ENCODE results near the gene FAM168A.

DNA sequence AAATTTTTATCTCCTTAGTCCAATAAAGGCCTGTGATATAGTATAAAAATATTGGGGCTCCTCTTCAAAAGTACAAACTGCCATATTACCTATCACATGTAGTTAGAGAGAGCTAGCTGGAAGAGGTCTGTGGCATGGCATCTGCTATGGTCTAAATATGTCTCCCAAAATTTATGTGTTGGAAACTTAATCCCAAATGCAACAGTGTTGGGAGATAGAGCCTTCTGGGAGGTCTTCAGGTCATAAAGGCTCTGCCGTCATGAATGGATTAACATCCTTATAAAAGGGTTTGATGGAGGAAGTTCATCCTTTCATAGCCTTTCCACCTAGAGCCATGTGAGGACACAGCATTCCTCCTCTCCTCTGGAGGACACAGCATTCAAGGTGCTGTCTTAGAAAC lies 116.3 kb downstream of the FAM168A start:
- TF ChIP-seq, protein P1, sequence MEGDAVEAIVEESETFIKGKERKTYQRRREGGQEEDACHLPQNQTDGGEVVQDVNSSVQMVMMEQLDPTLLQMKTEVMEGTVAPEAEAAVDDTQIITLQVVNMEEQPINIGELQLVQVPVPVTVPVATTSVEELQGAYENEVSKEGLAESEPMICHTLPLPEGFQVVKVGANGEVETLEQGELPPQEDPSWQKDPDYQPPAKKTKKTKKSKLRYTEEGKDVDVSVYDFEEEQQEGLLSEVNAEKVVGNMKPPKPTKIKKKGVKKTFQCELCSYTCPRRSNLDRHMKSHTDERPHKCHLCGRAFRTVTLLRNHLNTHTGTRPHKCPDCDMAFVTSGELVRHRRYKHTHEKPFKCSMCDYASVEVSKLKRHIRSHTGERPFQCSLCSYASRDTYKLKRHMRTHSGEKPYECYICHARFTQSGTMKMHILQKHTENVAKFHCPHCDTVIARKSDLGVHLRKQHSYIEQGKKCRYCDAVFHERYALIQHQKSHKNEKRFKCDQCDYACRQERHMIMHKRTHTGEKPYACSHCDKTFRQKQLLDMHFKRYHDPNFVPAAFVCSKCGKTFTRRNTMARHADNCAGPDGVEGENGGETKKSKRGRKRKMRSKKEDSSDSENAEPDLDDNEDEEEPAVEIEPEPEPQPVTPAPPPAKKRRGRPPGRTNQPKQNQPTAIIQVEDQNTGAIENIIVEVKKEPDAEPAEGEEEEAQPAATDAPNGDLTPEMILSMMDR (IDR thresholded peaks at IDR 0.05) = no peak
- no peak for TF ChIP-seq POLR2A (IDR thresholded peaks at IDR 0.05)

Data from tibial nerve (tissue), 3 donors.